GM12878 (cell line): Measurements from ENCODE around the gene SNX12. TPM values are rescaled to one million over a fixed set of nuclear protein-coding genes. Genes with fewer than 3 reads are reported as not detected.

Source experiments
- ATAC-seq: fragments of 200-7000 bp; cut with Tn5 transposase; 3 replicates; pipeline ENCODE4 v1.9.1; 2020; ENCODE audit warnings: mild to moderate bottlenecking, moderate library complexity
- BruUV-seq: library from RNA; stranded (reverse); fragments of 400-500 nt; replicated peaks from 2 replicates; lab custom pipeline; 2021; lab: Mats Ljungman, UMichigan
- CTCF ChIA-PET: fragments of 300-600 bp; sonication (Branson Sonifier 250); formaldehyde crosslinking; extraction: SDS; loops from one replicate; lab custom pipeline; 2021; ENCODE audit warnings: inconsistent platforms; lab: Yijun Ruan, JAX
- POLR2A ChIA-PET: fragments of 350-600 bp; formaldehyde crosslinking; extraction: SDS; loops from one replicate; lab custom pipeline; 2021; ENCODE audit warnings: inconsistent platforms; lab: Charles Lee
- RAD21 ChIA-PET: fragments of 300-600 bp; sonication (Branson Sonifier 250); formaldehyde crosslinking; loops from one replicate; lab custom pipeline; 2023; ENCODE audit warnings: antibody characterized with exemption; ENCODE audit not compliant: unreplicated experiment; lab: Charles Lee
- SMC1A ChIA-PET: fragments of 300-600 bp; sonication (Branson Sonifier 250); formaldehyde crosslinking; loops from one replicate; lab custom pipeline; 2023; ENCODE audit not compliant: unreplicated experiment, uncharacterized antibody; lab: Charles Lee
- DNase-seq: peaks from one replicate; pipeline ENCODE4 v3.0.0-alpha.2; 2011; ENCODE audit warnings: low read depth, low spot score
- FAIRE-seq: peaks from 3 replicates; lab custom pipeline; 2011; peaks lifted over from hg19 to GRCh38; lab: Jason Lieb, UNC
- H2AFZ ChIP-seq: 2 replicates; pipeline ENCODE4 v1.6.0; 2011; ENCODE audit warnings: low read depth, low read length, control low read depth; ENCODE audit not compliant: control insufficient read depth
- H3K27ac ChIP-seq: 2 replicates; pipeline ENCODE4 v1.5.1; 2011; ENCODE audit warnings: control low read depth; ENCODE audit not compliant: control insufficient read depth, insufficient read depth
- H3K27me3 ChIP-seq, 2 experiments: replicated peaks in 1 of 2; 2 replicates each; pipeline versions ENCODE4 v1.6.0 to v1.6.1; 2011; ENCODE audit warnings: low read length in 1 of 2; ENCODE audit not compliant: control insufficient read depth in 2 of 2, insufficient read depth in 2 of 2
- H3K36me3 ChIP-seq, 2 experiments: 2 replicates each; pipeline ENCODE4 v1.5.1; 2011; ENCODE audit warnings: low read length in 1 of 2; ENCODE audit not compliant: control insufficient read depth in 2 of 2, insufficient read depth in 2 of 2
- H3K4me1 ChIP-seq: 2 replicates; pipeline ENCODE4 v1.6.1; 2011; ENCODE audit warnings: mild to moderate bottlenecking, low read length, moderate library complexity, mixed read lengths; ENCODE audit not compliant: control insufficient read depth, insufficient read depth
- H3K4me2 ChIP-seq: 2 replicates; pipeline ENCODE4 v1.6.0; 2011; ENCODE audit warnings: control low read depth; ENCODE audit not compliant: control insufficient read depth, insufficient read depth
- H3K4me3 ChIP-seq: fragments of 200-600 bp; sonication (generic); 2 replicates; pipeline ENCODE4 v1.5.1; 2016
- H3K79me2 ChIP-seq: 2 replicates; pipeline ENCODE4 v1.6.0; 2011; ENCODE audit warnings: low read length; ENCODE audit not compliant: control insufficient read depth, insufficient read depth
- H3K9ac ChIP-seq: 2 replicates; pipeline ENCODE4 v1.8.0; 2011; ENCODE audit warnings: low read length, control low read depth, mixed read lengths; ENCODE audit not compliant: control insufficient read depth, insufficient read depth
- H3K9me3 ChIP-seq: replicated peaks from 3 replicates; pipeline ENCODE4 v1.5.1; 2011; ENCODE audit warnings: mild to moderate bottlenecking, low read length; ENCODE audit not compliant: control insufficient read depth, insufficient read depth
- H4K20me1 ChIP-seq: 2 replicates; pipeline ENCODE4 v1.6.0; 2011; ENCODE audit not compliant: control insufficient read depth, insufficient read depth
- EP300 ChIP-seq, 2 experiments: fragments of 150-350 bp in 1 of 2; IDR thresholded peaks; 2 replicates each; pipeline ENCODE4 v1.6.1; 2011 to 2012; ENCODE audit warnings: low read depth in 2 of 2, low read length in 2 of 2, borderline replicate concordance in 1 of 2, improper control_type of control experiment in 1 of 2, inconsistent platforms in 1 of 2; ENCODE audit not compliant: control insufficient read depth in 1 of 2
- IRF4 ChIP-seq: IDR thresholded peaks from 2 replicates; pipeline ENCODE4 v1.6.1; 2011; ENCODE audit warnings: low read depth, low read length
- MYB ChIP-seq: fragments of 150-350 bp; IDR thresholded peaks from 2 replicates; pipeline ENCODE4 v1.6.1; 2014; ENCODE audit warnings: mild to moderate bottlenecking, low read depth, low read length, borderline replicate concordance
- NFIC ChIP-seq: IDR thresholded peaks from 2 replicates; pipeline ENCODE4 v1.6.1; 2012; ENCODE audit warnings: low read depth, mild to moderate bottlenecking, inconsistent platforms, low read length, moderate library complexity
- PRDM15 ChIP-seq: fragments of 450-650 bp; formaldehyde crosslinking; IDR thresholded peaks from 2 replicates; pipeline ENCODE4 v1.4.0; 2020; ENCODE audit warnings: mild to moderate bottlenecking, moderate library complexity
- SMAD1 ChIP-seq: fragments of 450-650 bp; IDR thresholded peaks from 2 replicates; pipeline ENCODE4 v1.6.1; 2018; ENCODE audit warnings: mild to moderate bottlenecking, low read depth; ENCODE audit not compliant: partially characterized antibody
- SREBF2 ChIP-seq: IDR thresholded peaks from 2 replicates; pipeline ENCODE4 v1.6.1; 2012; ENCODE audit warnings: mild to moderate bottlenecking, low read length
- WRNIP1 ChIP-seq: IDR thresholded peaks from 2 replicates; pipeline ENCODE4 v1.6.1; 2011; ENCODE audit warnings: low read depth, low read length, improper control_type of control experiment, borderline replicate concordance
- ZZZ3 ChIP-seq: IDR thresholded peaks from 2 replicates; pipeline ENCODE4 v1.6.1; 2011; ENCODE audit warnings: low read depth; ENCODE audit not compliant: control insufficient read depth, insufficient read length
- in situ Hi-C: fragments of 300-500 bp; cut with MboI; formaldehyde crosslinking; loops from 9 replicates; pipeline ENCODE4 v1.14.3; 2018; ENCODE audit warnings: mixed read lengths
- intact Hi-C: fragments of 100-400 bp; cut with micrococcal nuclease; formaldehyde crosslinking; loops from one replicate; pipeline ENCODE4 v1.14.2; 2022; ENCODE audit not compliant: unreplicated experiment
- polyA plus RNA-seq, 11 experiments: library from polyadenylated mRNA; depleted of rRNA in 4 of 11; unstranded in 6 of 11; stranded (reverse) in 5 of 11; fragments of >200 nt; fragmentation: Nextera tagmentation in 4 of 11; fragmentation: Illumina TruSeq in 1 of 11; extraction: Ambion mirVana in 4 of 11; extraction: Trizol in 1 of 11; gene quantifications; 1 replicate in 1 of 11; 2 replicates in 10 of 11; pipeline versions ENCODE4 v1.2.1 to v1.2.3, GENCODE V29; 2011 to 2016; ENCODE audit warnings: inconsistent platforms in 2 of 11, missing spikeins in 2 of 11, low read depth in 1 of 11
- total RNA-seq, 4 experiments: library from RNA; depleted of rRNA in 3 of 4; stranded (reverse); fragments of >200 nt in 3 of 4; fragmentation: Illumina TruSeq in 1 of 4; extraction: Trizol in 1 of 4; gene quantifications; 2 replicates each; pipeline versions ENCODE4 v1.2.1 to v1.2.3, GENCODE V29; 2013 to 2021

SNX12 gene
- total and polyA plus RNA-seq, 10 of the 15 experiments (the other 5 are each of a cell fraction or from before 2014, with no cell fraction given) = 4.4 to 50.4 (median 34.2) TPM

GRCh38 chrX:71056867-71057266 is 11.3 kb downstream of the SNX12 start:
- intact Hi-C loops (no loop called here), in situ Hi-C loops (no loop called here)
- ChIA-PET CTCF (no interaction called here), SMC1A (no interaction called here), POLR2A (no interaction called here), RAD21 (no interaction called here)
- no peaks in the 10 kb centered on the region; the same call in 1 of the 2 replicates for H3K4me1 ChIP-seq
- no peaks in the 10 kb centered on the region for H3K27me3 ChIP-seq
- no peak for TF ChIP-seq NFIC
- TF ChIP-seq PRDM15 (CRISPR knock-in tag) = no peak
- TF ChIP-seq MYB = no peak
- TF ChIP-seq SREBF2 = no peak
- TF ChIP-seq IRF4 = no peak
- no peak for TF ChIP-seq ZZZ3
- no peak for TF ChIP-seq EP300 (IDR thresholded peaks at IDR 0.05; ENCODE audit: borderline replicate concordance in 1 of 2, control insufficient read depth in 1 of 2, low read depth in 2 of 2, low read length in 2 of 2)
- TF ChIP-seq SMAD1 = no peak
- no peak for TF ChIP-seq WRNIP1
- no peaks in the 10 kb centered on the region for H4K20me1 ChIP-seq
- no peak overlapping the region for H3K27ac ChIP-seq
- DNase-seq = no peak
- H3K4me3 ChIP-seq = no peak overlapping the region
- H3K79me2 ChIP-seq = peaks cover under 1% of the 10 kb centered on the region
- H3K36me3 ChIP-seq = peaks cover 2 to 4% of the 10 kb centered on the region in 2 experiments; a peak in 2 of 4 replicates
- no peaks in the 10 kb centered on the region for H3K9me3 ChIP-seq
- H3K9ac ChIP-seq = no peak overlapping the region
- no peak overlapping the region for H2AFZ ChIP-seq
- H3K4me2 ChIP-seq = no peak overlapping the region
- no TSS peak for BruUV-seq
- FAIRE-seq = no peak
- no peak for ATAC-seq
